Measurements from ENCODE around the gene PLA2G12A. TPM values are rescaled to one million over a fixed set of nuclear protein-coding genes. Genes with fewer than 3 reads are reported as not detected.

PLA2G12A gene
- total and polyA plus RNA-seq, 9 of the 15 experiments (the other 6 are each of a cell fraction or from before 2014, with no cell fraction given) = 24.2 to 226 (median 80.5) TPM

DNA sequence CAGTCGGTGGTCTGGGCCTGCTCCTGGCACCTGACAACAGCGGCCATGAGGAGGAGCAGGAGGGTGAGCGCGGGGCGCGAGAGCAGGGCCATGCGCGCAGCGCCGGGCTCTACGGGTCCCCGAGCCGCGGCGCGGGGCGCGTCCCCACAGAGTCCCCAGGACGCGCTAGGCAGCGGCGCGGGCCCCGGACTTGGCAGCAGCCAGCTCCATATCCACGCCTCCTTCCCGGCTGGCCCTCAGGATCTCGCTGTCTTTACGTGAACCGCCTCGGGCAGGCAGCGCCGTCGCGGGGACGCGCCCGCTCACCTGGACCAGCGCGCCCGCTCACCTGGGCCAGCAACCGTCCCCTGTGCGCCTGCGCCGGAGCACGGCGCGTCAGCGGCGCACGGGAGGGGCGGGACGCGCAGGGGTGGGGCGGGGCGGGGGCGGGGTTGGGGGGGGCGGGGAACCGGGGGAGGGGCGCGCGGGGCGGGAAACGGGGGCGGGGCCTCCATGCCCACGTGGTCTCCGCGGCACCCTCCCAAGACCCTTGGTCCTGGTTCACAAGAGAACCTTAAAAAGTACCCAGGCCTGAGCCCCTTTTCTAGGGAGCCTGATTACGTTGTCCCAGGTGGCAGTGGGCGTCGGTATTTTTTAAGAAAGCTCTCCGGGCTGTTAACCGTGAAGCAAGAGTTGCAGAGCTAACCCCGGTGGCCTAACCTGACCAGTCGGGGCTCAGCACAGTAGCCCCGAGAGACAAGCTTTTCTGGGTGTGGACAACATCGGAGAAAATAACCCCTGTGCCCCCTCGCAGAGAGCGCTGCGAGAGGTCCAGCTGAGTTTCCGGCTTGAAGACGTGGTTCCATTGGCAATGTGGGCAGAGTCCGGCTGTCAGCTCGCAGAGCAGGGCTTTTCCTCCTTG lies at the start of gene PLA2G12A (continued):
- TF ChIP-seq, protein P1, sequence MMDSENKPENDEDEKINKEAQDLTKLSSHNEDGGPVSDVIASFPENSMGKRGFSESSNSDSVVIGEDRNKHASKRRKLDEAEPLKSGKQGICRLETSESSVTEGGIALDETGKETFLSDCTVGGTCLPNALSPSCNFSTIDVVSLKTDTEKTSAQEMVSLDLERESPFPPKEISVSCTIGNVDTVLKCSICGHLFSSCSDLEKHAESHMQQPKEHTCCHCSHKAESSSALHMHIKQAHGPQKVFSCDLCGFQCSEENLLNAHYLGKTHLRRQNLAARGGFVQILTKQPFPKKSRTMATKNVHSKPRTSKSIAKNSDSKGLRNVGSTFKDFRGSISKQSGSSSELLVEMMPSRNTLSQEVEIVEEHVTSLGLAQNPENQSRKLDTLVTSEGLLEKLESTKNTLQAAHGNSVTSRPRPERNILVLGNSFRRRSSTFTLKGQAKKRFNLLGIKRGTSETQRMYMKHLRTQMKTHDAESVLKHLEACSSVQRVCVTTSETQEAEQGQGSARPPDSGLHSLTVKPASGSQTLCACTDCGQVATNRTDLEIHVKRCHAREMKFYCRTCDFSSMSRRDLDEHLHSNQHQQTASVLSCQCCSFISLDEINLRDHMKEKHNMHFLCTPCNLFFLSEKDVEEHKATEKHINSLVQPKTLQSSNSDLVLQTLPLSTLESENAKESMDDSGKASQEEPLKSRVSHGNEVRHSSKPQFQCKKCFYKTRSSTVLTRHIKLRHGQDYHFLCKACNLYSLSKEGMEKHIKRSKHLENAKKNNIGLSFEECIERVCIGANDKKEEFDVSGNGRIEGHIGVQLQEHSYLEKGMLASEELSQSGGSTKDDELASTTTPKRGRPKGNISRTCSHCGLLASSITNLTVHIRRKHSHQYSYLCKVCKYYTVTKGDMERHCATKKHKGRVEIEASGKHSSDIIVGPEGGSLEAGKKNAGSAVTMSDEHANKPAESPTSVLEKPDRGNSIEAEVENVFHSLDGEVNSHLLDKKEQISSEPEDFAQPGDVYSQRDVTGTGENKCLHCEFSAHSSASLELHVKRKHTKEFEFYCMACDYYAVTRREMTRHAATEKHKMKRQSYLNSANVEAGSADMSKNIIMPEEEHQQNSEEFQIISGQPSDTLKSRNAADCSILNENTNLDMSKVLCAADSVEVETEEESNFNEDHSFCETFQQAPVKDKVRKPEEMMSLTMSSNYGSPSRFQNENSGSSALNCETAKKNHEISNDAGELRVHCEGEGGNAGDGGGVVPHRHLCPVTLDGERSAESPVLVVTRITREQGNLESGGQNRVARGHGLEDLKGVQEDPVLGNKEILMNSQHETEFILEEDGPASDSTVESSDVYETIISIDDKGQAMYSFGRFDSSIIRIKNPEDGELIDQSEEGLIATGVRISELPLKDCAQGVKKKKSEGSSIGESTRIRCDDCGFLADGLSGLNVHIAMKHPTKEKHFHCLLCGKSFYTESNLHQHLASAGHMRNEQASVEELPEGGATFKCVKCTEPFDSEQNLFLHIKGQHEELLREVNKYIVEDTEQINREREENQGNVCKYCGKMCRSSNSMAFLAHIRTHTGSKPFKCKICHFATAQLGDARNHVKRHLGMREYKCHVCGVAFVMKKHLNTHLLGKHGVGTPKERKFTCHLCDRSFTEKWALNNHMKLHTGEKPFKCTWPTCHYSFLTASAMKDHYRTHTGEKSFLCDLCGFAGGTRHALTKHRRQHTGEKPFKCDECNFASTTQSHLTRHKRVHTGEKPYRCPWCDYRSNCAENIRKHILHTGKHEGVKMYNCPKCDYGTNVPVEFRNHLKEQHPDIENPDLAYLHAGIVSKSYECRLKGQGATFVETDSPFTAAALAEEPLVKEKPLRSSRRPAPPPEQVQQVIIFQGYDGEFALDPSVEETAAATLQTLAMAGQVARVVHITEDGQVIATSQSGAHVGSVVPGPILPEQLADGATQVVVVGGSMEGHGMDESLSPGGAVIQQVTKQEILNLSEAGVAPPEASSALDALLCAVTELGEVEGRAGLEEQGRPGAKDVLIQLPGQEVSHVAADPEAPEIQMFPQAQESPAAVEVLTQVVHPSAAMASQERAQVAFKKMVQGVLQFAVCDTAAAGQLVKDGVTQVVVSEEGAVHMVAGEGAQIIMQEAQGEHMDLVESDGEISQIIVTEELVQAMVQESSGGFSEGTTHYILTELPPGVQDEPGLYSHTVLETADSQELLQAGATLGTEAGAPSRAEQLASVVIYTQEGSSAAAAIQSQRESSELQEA (IDR thresholded peaks at IDR 0.05; ENCODE audit: low read depth) = no peak
- TF ChIP-seq SAFB (IDR thresholded peaks at IDR 0.05; ENCODE audit: borderline replicate concordance, low read depth, low read length) (0 out of 2 replicates have a peak, but pooled peaks have one; percentile 40), GABPB2 (CRISPR knock-in tag; conservative IDR thresholded peaks at IDR 0.05) (no peak), NR3C1 (CRISPR knock-in tag; IDR thresholded peaks at IDR 0.05) (no peak)
- TF ChIP-seq, protein P2, sequence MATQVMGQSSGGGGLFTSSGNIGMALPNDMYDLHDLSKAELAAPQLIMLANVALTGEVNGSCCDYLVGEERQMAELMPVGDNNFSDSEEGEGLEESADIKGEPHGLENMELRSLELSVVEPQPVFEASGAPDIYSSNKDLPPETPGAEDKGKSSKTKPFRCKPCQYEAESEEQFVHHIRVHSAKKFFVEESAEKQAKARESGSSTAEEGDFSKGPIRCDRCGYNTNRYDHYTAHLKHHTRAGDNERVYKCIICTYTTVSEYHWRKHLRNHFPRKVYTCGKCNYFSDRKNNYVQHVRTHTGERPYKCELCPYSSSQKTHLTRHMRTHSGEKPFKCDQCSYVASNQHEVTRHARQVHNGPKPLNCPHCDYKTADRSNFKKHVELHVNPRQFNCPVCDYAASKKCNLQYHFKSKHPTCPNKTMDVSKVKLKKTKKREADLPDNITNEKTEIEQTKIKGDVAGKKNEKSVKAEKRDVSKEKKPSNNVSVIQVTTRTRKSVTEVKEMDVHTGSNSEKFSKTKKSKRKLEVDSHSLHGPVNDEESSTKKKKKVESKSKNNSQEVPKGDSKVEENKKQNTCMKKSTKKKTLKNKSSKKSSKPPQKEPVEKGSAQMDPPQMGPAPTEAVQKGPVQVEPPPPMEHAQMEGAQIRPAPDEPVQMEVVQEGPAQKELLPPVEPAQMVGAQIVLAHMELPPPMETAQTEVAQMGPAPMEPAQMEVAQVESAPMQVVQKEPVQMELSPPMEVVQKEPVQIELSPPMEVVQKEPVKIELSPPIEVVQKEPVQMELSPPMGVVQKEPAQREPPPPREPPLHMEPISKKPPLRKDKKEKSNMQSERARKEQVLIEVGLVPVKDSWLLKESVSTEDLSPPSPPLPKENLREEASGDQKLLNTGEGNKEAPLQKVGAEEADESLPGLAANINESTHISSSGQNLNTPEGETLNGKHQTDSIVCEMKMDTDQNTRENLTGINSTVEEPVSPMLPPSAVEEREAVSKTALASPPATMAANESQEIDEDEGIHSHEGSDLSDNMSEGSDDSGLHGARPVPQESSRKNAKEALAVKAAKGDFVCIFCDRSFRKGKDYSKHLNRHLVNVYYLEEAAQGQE (IDR thresholded peaks at IDR 0.05; ENCODE audit: borderline replicate concordance) = no peak
- TF ChIP-seq, protein P2 (CRISPR knock-in tag; IDR thresholded peaks at IDR 0.05; ENCODE audit: low read depth) = no peak
- TF ChIP-seq, protein P3, sequence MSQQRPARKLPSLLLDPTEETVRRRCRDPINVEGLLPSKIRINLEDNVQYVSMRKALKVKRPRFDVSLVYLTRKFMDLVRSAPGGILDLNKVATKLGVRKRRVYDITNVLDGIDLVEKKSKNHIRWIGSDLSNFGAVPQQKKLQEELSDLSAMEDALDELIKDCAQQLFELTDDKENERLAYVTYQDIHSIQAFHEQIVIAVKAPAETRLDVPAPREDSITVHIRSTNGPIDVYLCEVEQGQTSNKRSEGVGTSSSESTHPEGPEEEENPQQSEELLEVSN (IDR thresholded peaks at IDR 0.05; ENCODE audit: borderline replicate concordance in 1 of 2, extremely low read depth in 1 of 2, insufficient read depth in 1 of 2, insufficient read length in 1 of 2, low read depth in 1 of 2, low read length in 1 of 2, poor library complexity in 1 of 2, severe bottlenecking in 1 of 2) = peak; percentile 42 to 55

All from K562 (cell line).